KOPT-K1 (cell line): ENCODE measurements around the gene DNM1L.

Source experiments
- H3K27ac ChIP-seq: fragments of 200-600 bp; sonication (generic); 2 replicates; pipeline ENCODE4 v1.5.1; 2016; ENCODE audit warnings: antibody characterized with exemption, mild to moderate bottlenecking, low read depth, low read length; ENCODE audit not compliant: poor library complexity, severe bottlenecking
- H3K36me3 ChIP-seq: fragments of 200-600 bp; sonication (generic); 2 replicates; pipeline ENCODE4 v1.5.1; 2017; ENCODE audit warnings: antibody characterized with exemption, mild to moderate bottlenecking, low read length, moderate library complexity; ENCODE audit not compliant: insufficient read depth
- H3K9me3 ChIP-seq: fragments of 200-600 bp; sonication (generic); 2 replicates; pipeline ENCODE4 v1.5.1; 2017; ENCODE audit warnings: antibody characterized with exemption, low read length, mild to moderate bottlenecking; ENCODE audit not compliant: insufficient read depth, poor library complexity, severe bottlenecking

DNM1L gene

GRCh38 chr12:32679091-32679919 is at the start of gene DNM1L:
TSS of gene DNM1L (plus strand) at chr12:32679301. CDS start at chr12:32679364, 63 bp downstream.
- Histone ChIP-seq H3K27ac (peak within 1 kb of the TSS; percentile 80), H3K9me3 (no peaks in the 10 kb centered on the region), H3K36me3 (peaks cover 6% of the 10 kb centered on the region)

GRCh38 chr12:32641287-32641901 is 37.7 kb upstream of the DNM1L start:
- Histone ChIP-seq H3K36me3 (no peaks in the 10 kb centered on the region), H3K9me3 (no peaks in the 10 kb centered on the region)

GRCh38 chr12:32644431-32644830 is 34.7 kb upstream of the DNM1L start:
- Histone ChIP-seq H3K27ac (no peak overlapping the region), H3K36me3 (no peaks in the 10 kb centered on the region), H3K9me3 (no peaks in the 10 kb centered on the region)

More at GRCh38 chr12:32641287-32641901, 37.7 kb upstream of the DNM1L start:
- no peak overlapping the region for H3K27ac ChIP-seq

- Histone ChIP-seq H3K27ac (no peak overlapping the region), H3K36me3 (no peaks in the 10 kb centered on the region), H3K9me3 (no peaks in the 10 kb centered on the region)
Measured at GRCh38 chr12:32647275-32647674, 31.8 kb upstream of the DNM1L start.

GRCh38 chr12:32650508-32650907 is 28.6 kb upstream of the DNM1L start:
- Histone ChIP-seq H3K9me3 (no peaks in the 10 kb centered on the region), H3K27ac (no peak overlapping the region)

GRCh38 chr12:32651151-32651955 is 27.7 kb upstream of the DNM1L start:
- Histone ChIP-seq H3K27ac (no peak overlapping the region), H3K36me3 (no peaks in the 10 kb centered on the region), H3K9me3 (no peaks in the 10 kb centered on the region)

More at GRCh38 chr12:32650508-32650907, 28.6 kb upstream of the DNM1L start:
- no peaks in the 10 kb centered on the region for H3K36me3 ChIP-seq

- Histone ChIP-seq H3K27ac (no peak overlapping the region), H3K9me3 (no peaks in the 10 kb centered on the region), H3K36me3 (no peaks in the 10 kb centered on the region)
Measured at GRCh38 chr12:32651956-32652210, 27.2 kb upstream of the DNM1L start.

GRCh38 chr12:32659908-32660440 is 19.1 kb upstream of the DNM1L start:
- no peak overlapping the region for H3K27ac ChIP-seq
- no peaks in the 10 kb centered on the region for H3K36me3 ChIP-seq

GRCh38 chr12:32661706-32662105 is 17.4 kb upstream of the DNM1L start:
- H3K36me3 ChIP-seq = no peaks in the 10 kb centered on the region

More at GRCh38 chr12:32659908-32660440, 19.1 kb upstream of the DNM1L start:
- H3K9me3 ChIP-seq = no peaks in the 10 kb centered on the region

GRCh38 chr12:32662665-32663064 is 16.4 kb upstream of the DNM1L start:
- no peaks in the 10 kb centered on the region for H3K36me3 ChIP-seq

More at GRCh38 chr12:32661706-32662105, 17.4 kb upstream of the DNM1L start:
- Histone ChIP-seq H3K27ac (no peak overlapping the region), H3K9me3 (no peaks in the 10 kb centered on the region)

GRCh38 chr12:32666018-32666417 is 13.1 kb upstream of the DNM1L start:
- Histone ChIP-seq H3K27ac (no peak overlapping the region), H3K9me3 (peaks cover 8% of the 10 kb centered on the region), H3K36me3 (no peaks in the 10 kb centered on the region)

More at GRCh38 chr12:32662665-32663064, 16.4 kb upstream of the DNM1L start:
- no peak overlapping the region for H3K27ac ChIP-seq
- H3K9me3 ChIP-seq = no peaks in the 10 kb centered on the region

GRCh38 chr12:32669584-32669983 is 9.5 kb upstream of the DNM1L start:
- no peaks in the 10 kb centered on the region for H3K36me3 ChIP-seq
- peaks cover 8% of the 10 kb centered on the region for H3K9me3 ChIP-seq
- no peak overlapping the region for H3K27ac ChIP-seq

GRCh38 chr12:32671930-32672780 is 6.9 kb upstream of the DNM1L start:
- Histone ChIP-seq H3K9me3 (peaks cover 8% of the 10 kb centered on the region), H3K27ac (no peak overlapping the region), H3K36me3 (no peaks in the 10 kb centered on the region)

- peaks cover 12% of the 10 kb centered on the region for H3K36me3 ChIP-seq
- H3K9me3 ChIP-seq = no peaks in the 10 kb centered on the region
Measured at GRCh38 chr12:32679920-32680237, 778 bp downstream of the DNM1L start.

More at GRCh38 chr12:32679920-32680237, 778 bp downstream of the DNM1L start:
- H3K27ac ChIP-seq = peak overlapping the region; percentile 80
